H1 (cell line): ENCODE data around the gene POLA1. TPM values are rescaled to one million over a fixed set of nuclear protein-coding genes. Genes with fewer than 3 reads are reported as not detected.

Experiments
- CTCF ChIA-PET: fragments of 300-600 bp; sonication (Branson Sonifier 250); formaldehyde crosslinking; loops from one replicate; lab custom pipeline; 2021; ENCODE audit not compliant: partially characterized antibody; lab: Charles Lee
- POLR2A ChIA-PET: fragments of 300-600 bp; sonication (Branson Sonifier 250); formaldehyde crosslinking; loops from one replicate; lab custom pipeline; 2021; ENCODE audit warnings: inconsistent platforms; ENCODE audit not compliant: partially characterized antibody; lab: Charles Lee
- DNase-seq, 2 experiments: peaks; one replicate each; pipeline versions ENCODE4 v3.0.0 to v3.0.0-alpha.2; 2010 to 2022; ENCODE audit warnings: low spot score in 2 of 2, low read depth in 1 of 2, mixed read lengths in 1 of 2
- FAIRE-seq: peaks from 2 replicates; lab custom pipeline; 2011; peaks lifted over from hg19 to GRCh38; lab: Jason Lieb, UNC
- H2AFZ ChIP-seq: 2 replicates; pipeline ENCODE4 v1.8.1; 2012; ENCODE audit warnings: low read length, inconsistent platforms
- H2AK5ac ChIP-seq: 2 replicates; pipeline ENCODE4 v1.6.1; 2013; ENCODE audit warnings: low read depth, low read length
- H2BK120ac ChIP-seq: replicated peaks from 2 replicates; pipeline ENCODE3; 2013; ENCODE audit warnings: low read depth, low read length, inconsistent platforms
- H2BK12ac ChIP-seq: 2 replicates; pipeline ENCODE4 v1.6.1; 2013; ENCODE audit warnings: low read depth, low read length
- H2BK15ac ChIP-seq: 2 replicates; pipeline ENCODE4 v1.6.1; 2013; ENCODE audit warnings: low read length
- H2BK20ac ChIP-seq: 2 replicates; pipeline ENCODE4 v1.6.1; 2013; ENCODE audit warnings: low read length
- H2BK5ac ChIP-seq: 2 replicates; pipeline ENCODE4 v1.6.1; 2013; ENCODE audit warnings: low read depth, low read length
- H3K14ac ChIP-seq: 2 replicates; pipeline ENCODE4 v1.6.1; 2013; ENCODE audit warnings: inconsistent platforms; ENCODE audit not compliant: insufficient read length
- H3K18ac ChIP-seq: 2 replicates; pipeline ENCODE4 v1.6.1; 2013; ENCODE audit warnings: low read length; ENCODE audit errors: extremely low read depth
- H3K23ac ChIP-seq: 2 replicates; pipeline ENCODE4 v1.6.1; 2013; ENCODE audit warnings: inconsistent platforms; ENCODE audit not compliant: insufficient read length
- H3K23me2 ChIP-seq: 2 replicates; pipeline ENCODE4 v1.6.1; 2013; ENCODE audit warnings: low read depth, low read length
- H3K27ac ChIP-seq: 2 replicates; pipeline ENCODE4 v1.6.1; 2011; ENCODE audit warnings: low read depth, low read length, inconsistent platforms
- H3K27me3 ChIP-seq, 4 experiments: replicated peaks in 1 of 4; 1 replicate in 1 of 4; 2 replicates in 3 of 4; pipeline versions ENCODE4 v1.6.1 to v1.8.1; 2011 to 2013; ENCODE audit warnings: low read length in 3 of 4, mild to moderate bottlenecking in 3 of 4, inconsistent platforms in 2 of 4, mixed read lengths in 2 of 4, moderate library complexity in 1 of 4; ENCODE audit not compliant: control insufficient read depth in 3 of 4, insufficient read depth in 3 of 4; ENCODE audit errors: extremely low read depth in 1 of 4
- H3K36me3 ChIP-seq, 4 experiments: 2 replicates each; pipeline versions ENCODE4 v1.6.1 to v1.8.1; 2011 to 2013; ENCODE audit warnings: mild to moderate bottlenecking in 4 of 4, low read length in 3 of 4, moderate library complexity in 2 of 4, control low read depth in 1 of 4, inconsistent platforms in 1 of 4; ENCODE audit not compliant: insufficient read depth in 4 of 4, control insufficient read depth in 2 of 4
- H3K4ac ChIP-seq: replicated peaks from 2 replicates; pipeline ENCODE3; 2013; ENCODE audit warnings: low read length, low read depth, mixed read lengths, inconsistent platforms; ENCODE audit not compliant: insufficient read length
- H3K4me1 ChIP-seq, 4 experiments: replicated peaks in 1 of 4; 1 replicate in 1 of 4; 2 replicates in 3 of 4; pipeline versions ENCODE4 v1.6.1 to v1.8.1; 2011 to 2013; ENCODE audit warnings: low read length in 3 of 4, inconsistent platforms in 2 of 4, mixed read lengths in 1 of 4; ENCODE audit not compliant: insufficient read depth in 4 of 4, control insufficient read depth in 3 of 4
- H3K4me2 ChIP-seq, 2 experiments: 2 replicates each; pipeline versions ENCODE4 v1.6.1 to v1.8.1; 2011 to 2013; ENCODE audit warnings: low read depth in 2 of 2, low read length in 2 of 2, control low read depth in 1 of 2, inconsistent platforms in 1 of 2, mild to moderate bottlenecking in 1 of 2; ENCODE audit not compliant: insufficient read depth in 1 of 2
- H3K4me3 ChIP-seq, 4 experiments: fragments of 200-600, 300-600 bp in 1 of 4; sonication (generic), shearing (Covaris generic), sonication (Bioruptor Twin) in 1 of 4; 2 replicates each; pipeline versions ENCODE4 v1.5.1 to v1.8.1; 2011 to 2016; ENCODE audit warnings: low read length in 4 of 4, low read depth in 3 of 4, control low read depth in 2 of 4, inconsistent platforms in 2 of 4, mild to moderate bottlenecking in 2 of 4, mixed read lengths in 1 of 4, moderate library complexity in 1 of 4; ENCODE audit not compliant: insufficient read depth in 2 of 4; ENCODE audit errors: extremely low read depth in 1 of 4
- H3K56ac ChIP-seq: replicated peaks from 2 replicates; pipeline ENCODE3; 2013; ENCODE audit warnings: low read depth, mild to moderate bottlenecking, mixed read lengths, low read length, inconsistent platforms; ENCODE audit not compliant: insufficient read length
- H3K79me1 ChIP-seq: 2 replicates; pipeline ENCODE4 v1.6.1; 2013; ENCODE audit warnings: low read depth, low read length, control low read depth
- H3K79me2 ChIP-seq, 2 experiments: 2 replicates each; pipeline versions ENCODE4 v1.6.1 to v1.8.1; 2012 to 2013; ENCODE audit warnings: low read length in 2 of 2, mild to moderate bottlenecking in 2 of 2, inconsistent platforms in 1 of 2; ENCODE audit not compliant: insufficient read depth in 2 of 2, control insufficient read depth in 1 of 2
- H3K9ac ChIP-seq, 4 experiments: replicated peaks in 1 of 4; 1 replicate in 1 of 4; 2 replicates in 3 of 4; pipeline versions ENCODE4 v1.6.1 to v1.8.1; 2011 to 2013; ENCODE audit warnings: low read depth in 3 of 4, low read length in 3 of 4, control low read depth in 2 of 4, mild to moderate bottlenecking in 2 of 4, moderate library complexity in 2 of 4, inconsistent platforms in 1 of 4; ENCODE audit errors: extremely low read depth in 1 of 4
- H3K9me3 ChIP-seq, 2 experiments: 2 replicates each; pipeline versions ENCODE4 v1.6.1 to v1.8.1; 2012 to 2013; ENCODE audit warnings: mild to moderate bottlenecking in 2 of 2, moderate library complexity in 2 of 2, control low read depth in 1 of 2, inconsistent platforms in 1 of 2, low read depth in 1 of 2, low read length in 1 of 2, mixed read lengths in 1 of 2; ENCODE audit not compliant: insufficient read depth in 2 of 2
- H4K20me1 ChIP-seq, 2 experiments: replicated peaks in 1 of 2; 2 replicates each; pipeline versions ENCODE3 to v1.8.1; 2011 to 2013; ENCODE audit warnings: inconsistent platforms in 2 of 2, low read length in 2 of 2, mild to moderate bottlenecking in 1 of 2; ENCODE audit not compliant: insufficient read depth in 2 of 2, control insufficient read depth in 1 of 2
- H4K5ac ChIP-seq: 2 replicates; pipeline ENCODE4 v1.6.1; 2013; ENCODE audit warnings: low read length, low read depth, mixed read lengths, inconsistent platforms; ENCODE audit not compliant: insufficient read length
- H4K8ac ChIP-seq: 2 replicates; pipeline ENCODE4 v1.8.0; 2013; ENCODE audit warnings: mild to moderate bottlenecking, moderate library complexity, low read length, inconsistent platforms; ENCODE audit not compliant: insufficient read depth; ENCODE audit errors: extremely low read depth
- H4K91ac ChIP-seq: replicated peaks from 2 replicates; pipeline ENCODE3; 2013; ENCODE audit warnings: low read length, mixed read lengths, inconsistent platforms; ENCODE audit not compliant: insufficient read length
- CBX8 ChIP-seq: fragments of 300-800, 300-1000 bp; sonication (generic); IDR thresholded peaks from 2 replicates; pipeline ENCODE4 v1.7.1; 2016; ENCODE audit warnings: low read depth, low read length, borderline replicate concordance
- CHD1 ChIP-seq: IDR thresholded peaks from 2 replicates; pipeline ENCODE4 v1.6.1; 2012; ENCODE audit warnings: low read depth, low read length, improper control_type of control experiment
- EP300 ChIP-seq, 2 experiments: IDR thresholded peaks; 1 replicate in 1 of 2; 2 replicates in 1 of 2; pipeline ENCODE4 v1.6.1; 2011 to 2012; ENCODE audit warnings: low read depth in 2 of 2, low read length in 2 of 2, mild to moderate bottlenecking in 2 of 2, borderline replicate concordance in 1 of 2, inconsistent platforms in 1 of 2, moderate library complexity in 1 of 2
- EZH2 ChIP-seq: fragments of 200-600 bp; sonication (generic); IDR thresholded peaks from 2 replicates; pipeline ENCODE4 v1.7.1; 2012; ENCODE audit warnings: low read depth, mild to moderate bottlenecking, moderate library complexity, low read length, inconsistent platforms; ENCODE audit not compliant: severe bottlenecking
- RAD21 ChIP-seq, 2 experiments: IDR thresholded peaks in 1 of 2; conservative IDR thresholded peaks in 1 of 2; 2 replicates each; pipeline ENCODE4 v1.6.1; 2011; ENCODE audit warnings: low read depth in 2 of 2, low read length in 2 of 2, improper control_type of control experiment in 1 of 2, inconsistent platforms in 1 of 2, mild to moderate bottlenecking in 1 of 2, moderate library complexity in 1 of 2
- RBBP5 ChIP-seq: IDR thresholded peaks from 2 replicates; pipeline ENCODE4 v1.7.1; 2012; ENCODE audit warnings: low read depth, mild to moderate bottlenecking, inconsistent platforms, low read length, moderate library complexity, borderline replicate concordance
- RNF2 ChIP-seq: fragments of 200-900, 300-1000 bp; sonication (generic); IDR thresholded peaks from 2 replicates; pipeline ENCODE4 v1.7.1; 2016; ENCODE audit warnings: borderline replicate concordance, low read depth, mild to moderate bottlenecking, antibody characterized with exemption, low read length; ENCODE audit not compliant: poor library complexity, severe bottlenecking; ENCODE audit errors: missing control alignments
- SIN3A ChIP-seq, 2 experiments: IDR thresholded peaks in 1 of 2; conservative IDR thresholded peaks in 1 of 2; 2 replicates each; pipeline ENCODE4 v1.6.1; 2011 to 2012; ENCODE audit warnings: low read length in 2 of 2, improper control_type of control experiment in 1 of 2, low read depth in 1 of 2, mild to moderate bottlenecking in 1 of 2
- SUZ12 ChIP-seq: fragments of 200-600 bp; sonication (generic); IDR thresholded peaks from 2 replicates; pipeline ENCODE4 v1.6.1; 2012; ENCODE audit warnings: mild to moderate bottlenecking, inconsistent platforms, low read length, moderate library complexity, mixed read lengths
- WGBS, 2 experiments: shearing (Covaris generic) in 1 of 2; methylation state at CpG; one replicate each; pipeline versions ENCODE4 v1.1.6 to v1.1.7; 2013 to 2015; ENCODE audit warnings: low lambda C conversion rate in 2 of 2, mixed read lengths in 2 of 2, inconsistent platforms in 1 of 2, low coverage in 1 of 2, missing lambda C conversion rate in 1 of 2; ENCODE audit not compliant: insufficient replicate concordance in 2 of 2, insufficient coverage in 1 of 2, insufficient read length in 1 of 2; ENCODE audit errors: extremely low coverage in 1 of 2, missing lambda C conversion rate in 1 of 2; 5-methylcytosine and 5-hydroxymethylcytosine counted together
- polyA plus RNA-seq, 7 experiments: library from polyadenylated mRNA; depleted of rRNA in 3 of 7; stranded (reverse) in 5 of 7; unstranded in 2 of 7; fragments of >200 nt in 5 of 7; fragments of 200-250 nt in 2 of 7; gene quantifications; 1 replicate in 5 of 7; 2 replicates in 1 of 7; 4 replicates in 1 of 7; pipeline versions ENCODE4 v1.2.1 to v1.2.3, GENCODE V29; 2011 to 2013; ENCODE audit warnings: missing spikeins in 2 of 7, mixed read lengths in 2 of 7
- total RNA-seq: library from RNA; stranded (reverse); fragmentation: NEBNext Ultra II Directional; extraction: Animal tissue kit (Norgen Biotek cat#: 25700); gene quantifications from 2 replicates; pipeline ENCODE4 v1.2.1, GENCODE V29; 2021
- TF ChIP-seq, protein P1 (sequence below): IDR thresholded peaks from 2 replicates; pipeline ENCODE4 v1.6.1; 2012; ENCODE audit warnings: inconsistent platforms

Gene POLA1
- total and polyA plus RNA-seq, 2 of the 8 experiments (the other 6 are each of a cell fraction or from before 2014, with no cell fraction given), result 5.6 to 34.9 TPM

DNA sequence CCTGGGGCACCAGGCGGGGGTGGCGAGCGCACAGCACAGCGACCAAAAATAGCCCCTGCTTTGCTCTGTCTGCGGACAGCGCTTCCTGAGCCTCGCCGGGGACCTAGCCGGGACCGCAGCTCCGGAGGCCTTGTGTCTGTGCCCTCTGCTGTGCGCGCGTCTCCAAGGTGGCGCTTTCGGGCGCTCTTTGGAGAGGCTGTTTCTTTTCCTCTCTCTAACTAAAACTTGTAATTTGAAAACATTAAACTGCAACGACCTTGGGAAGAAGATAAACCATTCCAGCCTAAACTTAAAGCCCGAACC, 318.7 kb downstream of the POLA1 start:
- TF ChIP-seq, protein P1, sequence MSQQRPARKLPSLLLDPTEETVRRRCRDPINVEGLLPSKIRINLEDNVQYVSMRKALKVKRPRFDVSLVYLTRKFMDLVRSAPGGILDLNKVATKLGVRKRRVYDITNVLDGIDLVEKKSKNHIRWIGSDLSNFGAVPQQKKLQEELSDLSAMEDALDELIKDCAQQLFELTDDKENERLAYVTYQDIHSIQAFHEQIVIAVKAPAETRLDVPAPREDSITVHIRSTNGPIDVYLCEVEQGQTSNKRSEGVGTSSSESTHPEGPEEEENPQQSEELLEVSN, result no peak
- TF ChIP-seq CBX8 (no peak), RNF2 (peak; percentile 56), RBBP5 (no peak), SUZ12 (peak; percentile 67), EP300 (IDR thresholded peaks at IDR 0.05; ENCODE audit: borderline replicate concordance in 1 of 2, low read depth in 2 of 2, low read length in 2 of 2) (no peak), SIN3A (conservative IDR thresholded peaks at IDR 0.05 in 1 of 2, IDR thresholded peaks at IDR 0.05 in 1 of 2; ENCODE audit: low read depth in 1 of 2, low read length in 2 of 2) (no peak), CHD1 (no peak), EZH2 (peak; percentile 65), RAD21 (IDR thresholded peaks at IDR 0.05 in 1 of 2, conservative IDR thresholded peaks at IDR 0.05 in 1 of 2; ENCODE audit: low read depth in 2 of 2, low read length in 2 of 2) (no peak)
- Histone ChIP-seq H3K4me2 (peak overlapping the region; percentile 28 to 68; a peak in 2 of 4 replicates), H2BK15ac (no peak overlapping the region), H3K27ac (no peak overlapping the region), H3K79me1 (no peaks in the 10 kb centered on the region), H3K4me1 (peaks cover 0 to 22% (median 15%) of the 10 kb centered on the region in 4 experiments), H3K4me3 (peak overlapping the region in 1 of 4 experiments; percentile 47; a peak in 2 of 8 replicates), H3K14ac (no peak overlapping the region), H2BK12ac (no peak overlapping the region), H3K4ac (no peak overlapping the region), H3K79me2 (no peaks in the 10 kb centered on the region), H3K23ac (no peak overlapping the region), H2BK120ac (no peak overlapping the region), H4K20me1 (peaks cover 6 to 8% of the 10 kb centered on the region in 2 experiments), H3K18ac (no peak overlapping the region), H2BK5ac (no peak overlapping the region), H3K56ac (no peak overlapping the region), H3K36me3 (no peaks in the 10 kb centered on the region), H4K8ac (no peak overlapping the region), H3K27me3 (peaks cover 77 to 98% (median 94%) of the 10 kb centered on the region in 4 experiments), H2AK5ac (no peak overlapping the region), H3K23me2 (peaks cover 3% of the 10 kb centered on the region; the same call in 1 of the 2 replicates), H2AFZ (no peak overlapping the region), H3K9ac (no peak overlapping the region), H3K9me3 (no peaks in the 10 kb centered on the region), H4K91ac (no peak overlapping the region), H2BK20ac (no peak overlapping the region), H4K5ac (no peak overlapping the region)
- 1% methylated on average over 18 of the region's 19 CpGs; no CpG with 5 or more reads in 1 of the 2 experiments for WGBS, 2 experiments
- POLR2A ChIA-PET, result interaction anchor here (1.2 kb wide), 1 partner anchor 10 kb away, joined by 4 read pairs; no protein-coding TSS in a partner anchor
- CTCF ChIA-PET, result interaction anchor here (0.9 to 4.6 kb wide), 5 partner anchors 10 to 132 kb away, joined by 3 to 23 read pairs (median 3); no protein-coding TSS in a partner anchor
- no peak for DNase-seq
- peak; percentile 13 for FAIRE-seq
